ENCODE data around the gene DNAH11. TPM values are rescaled to one million over a fixed set of nuclear protein-coding genes. Genes with fewer than 3 reads are reported as not detected.

DNAH11 gene
- total RNA-seq, 1 experiment from 2014 or later, result 0.15 TPM

- TF ChIP-seq TCF7L2 (IDR thresholded peaks at IDR 0.05; ENCODE audit: low read depth, low read length), result no peak
- no peak for TF ChIP-seq POLR2AphosphoS5 (IDR thresholded peaks at IDR 0.05; ENCODE audit: low read depth, low read length)
- TF ChIP-seq, protein P1, sequence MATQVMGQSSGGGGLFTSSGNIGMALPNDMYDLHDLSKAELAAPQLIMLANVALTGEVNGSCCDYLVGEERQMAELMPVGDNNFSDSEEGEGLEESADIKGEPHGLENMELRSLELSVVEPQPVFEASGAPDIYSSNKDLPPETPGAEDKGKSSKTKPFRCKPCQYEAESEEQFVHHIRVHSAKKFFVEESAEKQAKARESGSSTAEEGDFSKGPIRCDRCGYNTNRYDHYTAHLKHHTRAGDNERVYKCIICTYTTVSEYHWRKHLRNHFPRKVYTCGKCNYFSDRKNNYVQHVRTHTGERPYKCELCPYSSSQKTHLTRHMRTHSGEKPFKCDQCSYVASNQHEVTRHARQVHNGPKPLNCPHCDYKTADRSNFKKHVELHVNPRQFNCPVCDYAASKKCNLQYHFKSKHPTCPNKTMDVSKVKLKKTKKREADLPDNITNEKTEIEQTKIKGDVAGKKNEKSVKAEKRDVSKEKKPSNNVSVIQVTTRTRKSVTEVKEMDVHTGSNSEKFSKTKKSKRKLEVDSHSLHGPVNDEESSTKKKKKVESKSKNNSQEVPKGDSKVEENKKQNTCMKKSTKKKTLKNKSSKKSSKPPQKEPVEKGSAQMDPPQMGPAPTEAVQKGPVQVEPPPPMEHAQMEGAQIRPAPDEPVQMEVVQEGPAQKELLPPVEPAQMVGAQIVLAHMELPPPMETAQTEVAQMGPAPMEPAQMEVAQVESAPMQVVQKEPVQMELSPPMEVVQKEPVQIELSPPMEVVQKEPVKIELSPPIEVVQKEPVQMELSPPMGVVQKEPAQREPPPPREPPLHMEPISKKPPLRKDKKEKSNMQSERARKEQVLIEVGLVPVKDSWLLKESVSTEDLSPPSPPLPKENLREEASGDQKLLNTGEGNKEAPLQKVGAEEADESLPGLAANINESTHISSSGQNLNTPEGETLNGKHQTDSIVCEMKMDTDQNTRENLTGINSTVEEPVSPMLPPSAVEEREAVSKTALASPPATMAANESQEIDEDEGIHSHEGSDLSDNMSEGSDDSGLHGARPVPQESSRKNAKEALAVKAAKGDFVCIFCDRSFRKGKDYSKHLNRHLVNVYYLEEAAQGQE (IDR thresholded peaks at IDR 0.05; ENCODE audit: insufficient read depth in 1 of 2, low read depth in 2 of 2, low read length in 1 of 2), result no peak
- TF ChIP-seq, protein P2, sequence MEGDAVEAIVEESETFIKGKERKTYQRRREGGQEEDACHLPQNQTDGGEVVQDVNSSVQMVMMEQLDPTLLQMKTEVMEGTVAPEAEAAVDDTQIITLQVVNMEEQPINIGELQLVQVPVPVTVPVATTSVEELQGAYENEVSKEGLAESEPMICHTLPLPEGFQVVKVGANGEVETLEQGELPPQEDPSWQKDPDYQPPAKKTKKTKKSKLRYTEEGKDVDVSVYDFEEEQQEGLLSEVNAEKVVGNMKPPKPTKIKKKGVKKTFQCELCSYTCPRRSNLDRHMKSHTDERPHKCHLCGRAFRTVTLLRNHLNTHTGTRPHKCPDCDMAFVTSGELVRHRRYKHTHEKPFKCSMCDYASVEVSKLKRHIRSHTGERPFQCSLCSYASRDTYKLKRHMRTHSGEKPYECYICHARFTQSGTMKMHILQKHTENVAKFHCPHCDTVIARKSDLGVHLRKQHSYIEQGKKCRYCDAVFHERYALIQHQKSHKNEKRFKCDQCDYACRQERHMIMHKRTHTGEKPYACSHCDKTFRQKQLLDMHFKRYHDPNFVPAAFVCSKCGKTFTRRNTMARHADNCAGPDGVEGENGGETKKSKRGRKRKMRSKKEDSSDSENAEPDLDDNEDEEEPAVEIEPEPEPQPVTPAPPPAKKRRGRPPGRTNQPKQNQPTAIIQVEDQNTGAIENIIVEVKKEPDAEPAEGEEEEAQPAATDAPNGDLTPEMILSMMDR (IDR thresholded peaks at IDR 0.05), result no peak
- TF ChIP-seq SIN3A (IDR thresholded peaks at IDR 0.05; ENCODE audit: borderline replicate concordance, insufficient read depth, low read depth, low read length), result no peak
- no TSS peak for BruUV-seq (replicated peaks)
- Histone ChIP-seq H3K9me3 (ENCODE audit: control insufficient read depth, insufficient read depth, low read depth, low read length) (no peaks in the 10 kb centered on the region), H3K4me1 (ENCODE audit: control insufficient read depth, insufficient read depth, low read length) (no peaks in the 10 kb centered on the region), H3K27ac (ENCODE audit: low read length) (no peak overlapping the region), H3K27me3 (ENCODE audit: control insufficient read depth, insufficient read depth, low read length) (peaks cover 5% of the 10 kb centered on the region; the same call in 1 of the 2 replicates), H3K36me3 (ENCODE audit: control insufficient read depth, insufficient read depth, low read length) (no peaks in the 10 kb centered on the region), H3K4me3 (ENCODE audit: low read depth in 2 of 2, low read length in 2 of 2) (no peak overlapping the region)
- DNase-seq (ENCODE audit: low read depth, low spot score) (no peak), ATAC-seq (no peak)
- ChIA-PET POLR2A (no interaction called here), CTCF (no interaction called here)
- intact Hi-C loops (cut with micrococcal nuclease; ENCODE audit: unreplicated experiment), result loop anchor here (5.0 kb wide), 1 partner anchor 230 kb away; no protein-coding TSS in a partner anchor
- in situ Hi-C loops (cut with HindIII; ENCODE audit: low pct_unique_long_range_greater_than_20kb, low sequenced_read_pairs), result no loop called here
These were observed 229.2 kb downstream of the DNAH11 start for GRCh38 chr7:21771906-21772610.

DNA sequence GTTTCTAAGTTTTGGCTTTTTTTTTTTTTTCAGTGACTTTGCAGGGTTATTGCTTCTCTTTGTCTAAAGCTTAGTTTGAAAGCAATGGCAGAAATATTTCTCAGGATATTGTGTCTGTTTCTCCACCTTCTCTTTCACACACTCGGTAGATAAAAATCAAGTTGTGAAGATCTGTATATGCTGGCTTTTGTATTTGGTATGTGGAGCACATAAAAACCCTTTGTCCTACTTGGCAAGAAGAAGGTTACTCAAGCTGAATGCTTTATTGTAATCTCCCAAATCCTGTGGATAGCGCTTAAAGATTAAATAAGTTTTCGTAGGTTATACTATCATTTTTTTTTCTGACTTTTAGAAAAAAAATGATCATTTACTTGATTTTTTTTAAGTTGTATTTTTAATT is 230.5 kb downstream of the DNAH11 start:
- TF ChIP-seq POLR2AphosphoS5 (IDR thresholded peaks at IDR 0.05; ENCODE audit: low read depth, low read length), result no peak
- no peak for TF ChIP-seq SIN3A (IDR thresholded peaks at IDR 0.05; ENCODE audit: borderline replicate concordance, insufficient read depth, low read depth, low read length)
- TF ChIP-seq, protein P2 (IDR thresholded peaks at IDR 0.05), result no peak
- TF ChIP-seq TCF7L2 (IDR thresholded peaks at IDR 0.05; ENCODE audit: low read depth, low read length), result no peak
- TF ChIP-seq, protein P1 (IDR thresholded peaks at IDR 0.05; ENCODE audit: insufficient read depth in 1 of 2, low read depth in 2 of 2, low read length in 1 of 2), result no peak
- intact Hi-C loops (cut with micrococcal nuclease; ENCODE audit: unreplicated experiment) (loop anchor here (5.0 kb wide), 1 partner anchor 229 kb away; no protein-coding TSS in a partner anchor), in situ Hi-C loops (cut with HindIII; ENCODE audit: low pct_unique_long_range_greater_than_20kb, low sequenced_read_pairs) (no loop called here)
- ChIA-PET CTCF (no interaction called here), POLR2A (no interaction called here)
- Histone ChIP-seq H3K9me3 (ENCODE audit: control insufficient read depth, insufficient read depth, low read depth, low read length) (no peaks in the 10 kb centered on the region), H3K4me3 (ENCODE audit: low read depth in 2 of 2, low read length in 2 of 2) (no peak overlapping the region), H3K27me3 (ENCODE audit: control insufficient read depth, insufficient read depth, low read length) (peaks cover 5% of the 10 kb centered on the region; the same call in 1 of the 2 replicates), H3K27ac (ENCODE audit: low read length) (no peak overlapping the region), H3K36me3 (ENCODE audit: control insufficient read depth, insufficient read depth, low read length) (no peaks in the 10 kb centered on the region), H3K4me1 (ENCODE audit: control insufficient read depth, insufficient read depth, low read length) (no peaks in the 10 kb centered on the region)
- no peak for ATAC-seq
- no peak for DNase-seq (ENCODE audit: low read depth, low spot score)
- BruUV-seq (replicated peaks), result no TSS peak

Data from Panc1 (cell line).